IPS-NIHi11 (cell line): ENCODE results near the gene FTCD.
"Not testable (repeated sequence)": the region's sequence is repeated elsewhere in the genome, so short reads cannot be mapped to it uniquely, and the experiment has no call there.

Experiments used
- DNase-seq: peaks from one replicate; pipeline ENCODE4 v3.0.0; 2012; ENCODE audit warnings: mixed read lengths, low spot score

FTCD gene

DNA sequence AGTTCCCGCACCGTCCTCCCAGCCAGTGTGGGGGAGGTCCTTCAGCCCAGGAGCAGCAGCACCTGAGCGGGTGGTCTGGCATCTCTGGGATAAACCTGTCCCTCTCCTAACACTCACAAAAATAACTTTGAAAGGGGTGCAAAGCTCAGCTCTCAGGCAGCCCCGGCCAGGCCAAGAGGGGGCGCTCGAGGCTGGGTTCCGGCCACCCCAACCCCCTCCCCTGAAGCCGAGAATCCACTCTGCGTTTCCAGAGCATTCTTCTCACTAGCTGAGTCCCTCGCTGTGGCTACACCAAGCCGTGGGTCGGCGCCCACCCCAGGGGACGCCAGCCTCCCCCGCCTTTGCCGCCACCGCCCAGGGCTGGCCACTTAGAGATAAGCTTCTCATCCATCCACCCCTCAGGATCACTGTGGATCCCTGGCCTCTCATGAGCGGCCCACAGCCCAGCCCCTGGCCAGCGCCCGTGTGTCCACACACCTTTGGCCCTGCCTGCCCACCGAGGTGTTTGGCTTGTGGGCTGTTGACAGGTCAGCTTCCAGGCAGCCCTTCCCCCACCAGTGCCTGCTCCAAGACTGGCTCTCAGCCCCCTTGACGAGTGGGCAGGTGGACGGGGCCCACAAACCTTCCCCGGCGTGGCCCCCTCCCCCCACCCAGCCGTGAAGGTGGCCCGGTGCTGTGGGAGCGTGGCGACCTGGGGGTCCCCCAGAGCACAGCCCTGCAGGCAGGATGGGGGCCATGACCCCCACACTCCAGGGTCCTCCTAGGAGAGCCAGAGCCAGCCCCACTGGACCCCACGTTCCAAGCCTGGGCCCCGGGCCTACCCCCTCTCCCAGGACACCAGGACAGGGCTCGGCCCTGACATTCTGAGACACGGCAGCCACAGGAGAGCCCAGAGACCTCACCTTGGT lies 1.9 kb downstream of the FTCD start:
- peak; percentile 87 for DNase-seq

DNA sequence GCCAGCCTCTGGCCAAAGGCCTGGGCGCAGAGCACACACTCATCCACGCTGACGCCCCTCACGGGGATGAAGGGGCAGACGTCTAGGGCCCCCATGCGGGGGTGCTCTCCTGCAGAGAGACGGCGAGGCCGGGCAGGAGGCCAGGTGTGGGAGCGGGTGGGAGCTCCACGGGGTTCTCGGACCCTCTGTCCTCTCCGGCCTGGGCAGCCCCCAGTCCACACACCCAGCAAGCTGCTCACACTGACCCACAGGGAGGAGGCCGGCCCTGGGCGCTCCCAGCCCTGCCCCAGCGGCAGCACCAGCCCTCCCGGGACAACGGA lies 2.5 kb downstream of the FTCD start:
- no peak for DNase-seq

DNA sequence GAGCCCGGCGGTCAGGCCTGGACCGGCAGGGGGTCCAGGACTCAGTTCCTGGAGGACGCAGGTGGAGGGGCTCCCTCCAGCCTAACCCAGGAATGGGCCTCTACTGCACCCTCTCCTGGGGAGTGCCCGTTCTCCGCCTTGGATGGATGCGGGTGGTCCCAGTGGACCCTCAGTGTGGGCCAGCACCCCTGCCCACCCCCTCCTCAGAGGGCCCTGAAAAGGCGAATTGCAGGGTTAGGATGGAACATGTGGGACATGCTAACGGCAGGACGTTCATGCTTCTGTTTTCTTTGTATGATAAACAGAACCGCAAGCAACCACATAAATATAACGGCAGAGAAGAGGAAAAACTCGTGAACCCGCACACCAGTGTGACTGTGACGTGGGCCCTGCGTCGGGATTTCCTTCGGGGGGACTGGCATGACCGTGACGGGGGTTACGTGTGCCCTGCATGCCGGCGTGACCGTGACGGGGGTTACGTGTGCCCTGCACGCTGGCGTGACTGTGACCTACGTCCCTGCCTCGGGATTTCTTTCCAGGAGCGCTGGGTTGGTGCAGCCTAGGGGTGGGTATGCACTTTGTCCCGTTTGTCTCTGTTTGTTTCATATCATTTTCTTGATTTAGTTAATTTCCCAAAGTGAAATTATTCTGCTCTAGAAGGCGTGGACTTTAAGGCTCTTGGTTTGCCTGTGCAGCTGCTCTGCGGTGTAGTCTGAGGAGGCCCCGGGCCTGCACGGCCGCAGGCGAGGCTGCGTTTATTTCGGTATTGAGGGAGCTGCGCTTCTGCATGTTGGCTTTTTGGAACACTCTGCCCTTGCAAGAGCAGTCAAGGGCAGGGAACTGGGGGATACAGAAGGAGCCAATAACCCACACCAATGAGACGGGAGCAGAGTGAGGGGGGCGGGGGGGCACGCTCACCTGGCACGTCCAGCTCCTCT lies 3.1 kb downstream of the FTCD start:
- no peak for DNase-seq

- no peak for DNase-seq
Observed at GRCh38 chr21:46151261-46151988, 4.0 kb downstream of the FTCD start.

- no peak for DNase-seq
Observed at GRCh38 chr21:46150491-46151121, 4.8 kb downstream of the FTCD start.

DNA sequence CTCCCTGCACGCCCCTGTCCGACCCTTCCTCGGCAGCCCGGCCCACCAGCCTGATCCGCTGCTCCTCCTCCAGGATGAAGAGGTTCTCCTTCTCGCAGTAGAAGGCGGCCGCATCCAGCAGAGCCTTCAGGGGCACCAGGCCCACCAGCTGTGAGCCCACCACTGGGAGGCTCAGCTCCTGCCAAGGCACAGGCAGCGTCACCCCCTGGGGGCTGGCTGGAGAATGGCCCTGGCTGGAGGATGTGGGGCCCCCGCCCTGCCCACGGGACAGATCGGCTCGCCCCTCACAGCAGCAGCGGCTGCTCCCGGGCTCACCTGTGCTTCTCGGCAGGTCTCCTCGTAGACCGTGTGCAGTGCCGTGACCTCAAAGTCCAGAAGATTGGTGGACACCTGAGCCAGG lies 5.3 kb downstream of the FTCD start:
- no peak for DNase-seq

DNA sequence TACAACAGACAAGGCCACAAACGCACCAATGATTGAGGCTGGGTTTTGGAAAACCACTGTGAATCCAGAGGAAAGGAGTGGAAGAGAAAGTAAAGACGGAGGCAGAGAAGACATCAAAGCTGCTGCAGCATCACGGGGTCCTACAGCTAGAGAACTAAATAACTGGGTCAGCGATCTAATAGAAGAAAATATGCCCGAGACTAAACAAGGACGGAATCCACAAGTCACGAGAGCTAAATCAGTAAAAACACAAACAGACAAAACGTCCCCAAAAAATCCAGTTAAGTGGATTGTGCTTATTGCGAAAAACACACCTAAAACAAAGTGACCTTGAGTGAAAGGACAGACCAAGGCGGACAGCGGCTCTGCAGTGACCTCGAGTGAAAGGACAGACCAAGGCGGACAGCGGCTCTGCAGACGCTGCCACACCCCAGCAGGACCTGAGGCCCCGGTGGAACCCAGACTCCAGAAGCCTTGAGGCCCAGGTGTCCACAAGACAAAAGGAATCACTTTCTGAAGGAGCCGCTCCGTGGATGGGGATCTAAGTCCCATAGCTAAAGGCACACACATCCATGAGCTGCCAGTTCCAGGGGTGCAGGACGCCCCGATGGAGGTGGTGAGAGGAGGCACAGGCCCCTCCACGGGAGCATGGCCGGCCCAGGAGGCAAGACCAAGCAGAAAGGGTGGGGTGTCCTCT lies 6.0 kb downstream of the FTCD start:
- no peak for DNase-seq

GRCh38 chr21:46148106-46148505 lies 7.3 kb downstream of the FTCD start:
- no peak for DNase-seq

- DNase-seq: peak; percentile 76
Observed at GRCh38 chr21:46147429-46147828, 8.0 kb downstream of the FTCD start.

- DNase-seq: no peak
Observed at GRCh38 chr21:46146856-46147255, 8.5 kb downstream of the FTCD start.

DNA sequence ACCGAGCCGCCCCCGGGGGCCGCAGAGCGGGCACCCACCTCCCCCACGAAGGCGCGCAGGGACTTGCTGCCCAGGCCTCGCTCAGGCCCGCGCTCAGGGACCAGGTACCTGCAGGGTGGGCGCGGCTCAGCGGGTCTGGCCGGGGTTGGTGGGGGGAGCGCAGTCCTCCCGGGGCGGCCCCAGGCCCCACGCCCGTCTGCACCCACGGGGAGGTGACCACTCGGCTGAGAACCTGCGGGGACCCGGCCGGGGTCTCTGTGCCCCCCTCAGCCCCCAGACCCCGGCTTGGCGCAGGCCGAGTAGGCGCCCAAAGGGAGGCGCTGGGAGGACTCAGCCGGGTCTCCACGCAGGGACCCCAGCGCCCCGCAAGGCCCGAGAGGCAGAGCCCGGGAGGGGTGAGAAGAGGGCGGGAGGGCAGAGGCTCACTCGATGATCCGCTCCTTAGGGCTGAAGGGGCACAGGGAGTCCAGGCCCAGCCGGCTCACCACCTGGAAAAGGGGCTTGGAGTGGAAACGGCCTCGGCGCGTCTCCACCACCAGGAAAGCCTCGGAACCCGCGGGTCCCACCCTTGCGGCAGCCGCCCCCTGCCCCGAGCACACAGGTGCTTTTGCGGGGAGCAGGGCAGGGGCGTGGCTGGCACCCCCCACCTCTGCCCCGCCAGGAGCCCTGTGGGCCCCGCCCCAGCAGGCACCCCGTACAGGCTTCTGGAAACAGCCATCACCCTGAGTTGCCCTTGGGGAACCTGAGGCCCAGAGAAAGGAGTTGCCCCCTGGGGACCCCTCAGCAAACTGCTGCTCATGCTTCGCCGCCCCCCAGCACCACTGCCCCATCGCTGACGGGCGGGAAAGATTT lies 9.3 kb downstream of the FTCD start:
- DNase-seq: no peak

GRCh38 chr21:46145159-46145839 lies 10.1 kb downstream of the FTCD start:
- no peak for DNase-seq

- DNase-seq: no peak
Observed at GRCh38 chr21:46144464-46145070, 10.8 kb downstream of the FTCD start.

- no peak for DNase-seq
Observed at GRCh38 chr21:46142582-46143473, 12.6 kb downstream of the FTCD start.

DNA sequence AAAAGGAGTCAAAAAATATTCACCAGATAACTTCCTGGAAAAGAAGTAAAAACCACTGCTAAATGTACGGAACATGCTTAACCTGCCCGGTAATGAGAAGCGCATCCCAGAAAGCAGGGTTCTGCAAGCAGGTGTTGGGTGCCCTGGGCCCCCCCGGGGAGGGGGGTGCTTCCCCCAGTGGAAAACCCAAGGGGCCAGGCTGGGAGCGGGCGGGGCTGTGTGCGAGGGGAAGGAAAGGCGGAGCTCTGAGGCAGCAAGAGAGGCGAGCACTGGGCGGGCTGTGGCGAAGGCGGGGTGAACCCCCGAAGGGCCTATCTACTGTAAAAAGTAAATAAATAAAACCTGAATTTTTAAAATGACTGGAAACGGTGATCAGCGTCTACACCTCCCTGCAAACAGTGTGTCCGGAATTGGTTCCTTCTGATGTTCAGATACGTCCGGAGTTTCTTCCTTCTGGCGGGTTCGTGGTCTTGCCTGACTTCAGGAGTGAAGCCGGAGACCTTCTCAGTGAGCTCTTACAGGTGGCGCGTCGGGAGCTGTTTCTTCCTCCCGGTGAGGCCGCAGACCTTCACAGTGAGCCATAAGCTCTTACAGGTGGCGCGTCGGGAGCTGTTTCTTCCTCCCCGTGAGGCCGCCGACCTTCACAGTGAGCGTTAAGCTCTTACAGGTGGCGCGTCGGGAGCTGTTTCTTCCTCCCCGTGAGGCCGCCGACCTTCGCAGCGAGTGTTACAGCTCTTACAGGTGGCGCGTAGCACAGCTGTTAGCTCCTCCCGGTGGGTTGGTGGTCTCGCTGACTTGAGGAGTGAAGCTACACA lies 13.4 kb downstream of the FTCD start:
- no peak for DNase-seq

DNA sequence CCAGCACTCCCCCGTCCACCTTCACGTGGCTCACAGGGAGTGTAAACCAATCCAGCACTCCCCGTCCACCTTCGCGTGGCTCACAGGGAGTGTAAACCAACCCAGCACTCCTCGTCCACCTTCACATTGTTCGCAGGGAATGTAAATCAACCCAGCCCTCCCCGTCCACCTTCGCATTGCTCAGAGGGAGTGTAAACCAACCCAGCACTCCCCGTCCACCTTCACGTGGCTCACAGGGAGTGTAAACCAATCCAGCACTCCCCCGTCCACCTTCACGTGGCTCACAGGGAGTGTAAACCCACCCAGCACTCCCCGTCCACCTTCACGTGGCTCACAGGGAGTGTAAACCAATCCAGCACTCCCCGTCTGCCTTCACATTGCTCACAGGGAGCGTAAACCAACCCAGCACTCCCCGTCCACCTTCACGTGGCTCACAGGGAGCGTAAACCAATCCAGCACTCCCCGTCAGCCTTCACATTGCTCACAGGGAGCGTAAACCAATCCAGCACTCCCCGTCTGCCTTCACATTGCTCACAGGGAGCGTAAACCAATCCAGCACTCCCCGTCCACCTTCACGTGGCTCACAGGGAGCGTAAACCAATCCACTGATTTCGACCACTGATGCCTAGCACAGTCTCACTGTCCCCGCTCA lies 14.9 kb downstream of the FTCD start:
- not testable (repeated sequence) for DNase-seq

DNA sequence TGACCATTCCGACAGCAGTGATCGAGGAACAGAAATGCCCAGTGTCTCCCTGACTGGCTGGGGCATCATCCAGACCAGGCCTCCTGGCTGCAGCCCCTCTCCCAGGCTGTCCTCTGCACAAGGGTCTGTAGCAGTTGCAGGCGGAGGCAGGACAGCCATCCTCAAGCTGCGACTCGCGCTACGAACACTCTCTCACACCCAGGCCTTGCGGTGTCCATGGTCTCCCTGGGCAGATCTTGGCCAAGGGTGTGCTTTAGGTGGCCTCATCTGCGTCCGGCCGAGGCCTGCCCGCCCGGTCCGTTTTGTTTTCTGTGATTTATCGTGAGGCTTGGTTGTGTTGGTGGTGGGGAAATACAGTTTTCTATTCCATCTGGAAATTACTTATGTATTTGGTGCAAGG lies 15.7 kb downstream of the FTCD start:
- no peak for DNase-seq
